ENCODE measurements around the gene FAAH2.

GRCh38 chrX:57516491-57516890, 230.0 kb downstream of the FAAH2 start:
- no peak for TF ChIP-seq POLR2A (IDR thresholded peaks at IDR 0.05)
- TF ChIP-seq EP300 (IDR thresholded peaks at IDR 0.05) = no peak
- no peak for TF ChIP-seq CTCF (IDR thresholded peaks at IDR 0.05)

Data from tibial nerve (tissue), 4 donors.